Kidney (tissue), 14 donors: ENCODE data around the gene CD84. TPM values are rescaled to one million over a fixed set of nuclear protein-coding genes. Genes with fewer than 3 reads are reported as not detected.

ENCODE experiments used
- DNase-seq, 5 donors: peaks; one replicate each; pipeline ENCODE4 v3.0.0-alpha.2; 2013 to 2020
- FAIRE-seq: peaks from 2 replicates; lab custom pipeline; 2012; peaks lifted over from hg19 to GRCh38; lab: Jason Lieb, UNC
- H3K27ac ChIP-seq, 2 donors: one replicate each; pipeline ENCODE4 v1.7.0; 2013; ENCODE audit warnings: low read depth in 2 of 2, low read length in 2 of 2, inconsistent platforms in 1 of 2
- H3K27me3 ChIP-seq: one replicate; pipeline ENCODE4 v1.7.1; 2013; ENCODE audit warnings: low read length, inconsistent platforms; ENCODE audit not compliant: control insufficient read depth, insufficient read depth
- H3K36me3 ChIP-seq, 3 donors: one replicate each; pipeline versions ENCODE4 v1.7.0 to v1.7.1; 2013; ENCODE audit warnings: low read length in 3 of 3, control low read depth in 1 of 3, inconsistent platforms in 1 of 3; ENCODE audit not compliant: insufficient read depth in 3 of 3, control insufficient read depth in 2 of 3
- H3K4me1 ChIP-seq, 3 donors: one replicate each; pipeline versions ENCODE4 v1.7.0 to v1.7.1; 2013; ENCODE audit warnings: low read length in 3 of 3, inconsistent platforms in 1 of 3, low read depth in 1 of 3; ENCODE audit not compliant: control insufficient read depth in 2 of 3, insufficient read depth in 2 of 3
- H3K4me3 ChIP-seq, 3 donors: one replicate each; pipeline versions ENCODE4 v1.7.0 to v1.8.1; 2013; ENCODE audit warnings: low read length in 3 of 3, control low read depth in 1 of 3, inconsistent platforms in 1 of 3
- H3K9ac ChIP-seq, 3 donors: one replicate each; pipeline versions ENCODE4 v1.7.0 to v1.7.1; 2013; ENCODE audit warnings: low read length in 3 of 3, control low read depth in 1 of 3, inconsistent platforms in 1 of 3
- H3K9me3 ChIP-seq, 3 donors: one replicate each; pipeline versions ENCODE4 v1.7.0 to v1.7.1; 2013; ENCODE audit warnings: low read length in 3 of 3, control low read depth in 1 of 3, inconsistent platforms in 1 of 3; ENCODE audit not compliant: control insufficient read depth in 2 of 3, insufficient read depth in 1 of 3
- intact Hi-C: fragments of 100-400 bp; cut with DNase I; formaldehyde crosslinking; loops from one replicate; pipeline ENCODE4 v1.11.1; 2022
- polyA plus RNA-seq: library from polyadenylated mRNA; stranded (reverse); fragments of 350-450 nt; fragmentation: Illumina TruSeq; extraction: RNeasy Lipid Tissue Mini Kit (QIAGEN cat#74804); gene quantifications from one replicate; pipeline ENCODE4 v1.2.3, GENCODE V29; 2014; ENCODE audit warnings: low read depth, low replicate concordance; ENCODE audit not compliant: insufficient read depth
- total RNA-seq: library from RNA; stranded (reverse); fragmentation: NEBNext Ultra II Directional; extraction: Animal tissue kit (Norgen Biotek cat#: 25700); gene quantifications from one replicate; pipeline ENCODE4 v1.2.1, GENCODE V29; 2021
- TF ChIP-seq, protein P1 (sequence below): IDR thresholded peaks from 3 replicates; pipeline ENCODE4 v1.5.1; 2012; ENCODE audit warnings: mild to moderate bottlenecking, moderate library complexity, borderline replicate concordance; ENCODE audit not compliant: insufficient read depth; ENCODE audit errors: extremely low read depth
- donor health status: control.
- donor health status: control.
- donor health status: control.
- donor health status: control.
- donor health status: control.
- donor health status: DM: yes; HTN: yes; CAD: no.
- donor health status: Normal renal cell carcinoma (clear cell type).

CD84 gene
- total and polyA plus RNA-seq, 2 donors from 2014 or later = 0.30 to 17.5 TPM

DNA sequence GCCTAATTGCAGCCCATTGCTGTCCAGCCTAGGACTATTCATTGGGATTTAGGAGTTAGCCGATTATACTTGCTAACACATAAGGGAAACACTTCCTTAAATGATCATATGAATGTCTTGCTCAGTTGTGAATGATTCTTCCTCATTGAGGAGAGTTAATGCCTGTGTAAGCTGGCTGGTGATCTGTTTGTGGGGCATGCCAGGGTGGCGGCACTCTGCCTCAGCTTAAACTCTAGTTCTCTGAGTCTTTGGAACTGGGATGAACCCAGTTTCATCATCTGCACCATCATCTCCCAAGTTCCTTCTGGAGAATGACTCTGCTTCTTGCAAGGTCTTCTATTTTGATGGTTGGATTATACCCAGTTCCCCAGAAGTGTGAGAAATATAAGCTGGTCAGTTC is 32.4 kb downstream of the CD84 start:
- no peaks in the 10 kb centered on the region for H3K9me3 ChIP-seq
- H3K36me3 ChIP-seq = no peaks in the 10 kb centered on the region
- H3K4me3 ChIP-seq = no peak overlapping the region
- no peak for DNase-seq
- TF ChIP-seq, protein P1, sequence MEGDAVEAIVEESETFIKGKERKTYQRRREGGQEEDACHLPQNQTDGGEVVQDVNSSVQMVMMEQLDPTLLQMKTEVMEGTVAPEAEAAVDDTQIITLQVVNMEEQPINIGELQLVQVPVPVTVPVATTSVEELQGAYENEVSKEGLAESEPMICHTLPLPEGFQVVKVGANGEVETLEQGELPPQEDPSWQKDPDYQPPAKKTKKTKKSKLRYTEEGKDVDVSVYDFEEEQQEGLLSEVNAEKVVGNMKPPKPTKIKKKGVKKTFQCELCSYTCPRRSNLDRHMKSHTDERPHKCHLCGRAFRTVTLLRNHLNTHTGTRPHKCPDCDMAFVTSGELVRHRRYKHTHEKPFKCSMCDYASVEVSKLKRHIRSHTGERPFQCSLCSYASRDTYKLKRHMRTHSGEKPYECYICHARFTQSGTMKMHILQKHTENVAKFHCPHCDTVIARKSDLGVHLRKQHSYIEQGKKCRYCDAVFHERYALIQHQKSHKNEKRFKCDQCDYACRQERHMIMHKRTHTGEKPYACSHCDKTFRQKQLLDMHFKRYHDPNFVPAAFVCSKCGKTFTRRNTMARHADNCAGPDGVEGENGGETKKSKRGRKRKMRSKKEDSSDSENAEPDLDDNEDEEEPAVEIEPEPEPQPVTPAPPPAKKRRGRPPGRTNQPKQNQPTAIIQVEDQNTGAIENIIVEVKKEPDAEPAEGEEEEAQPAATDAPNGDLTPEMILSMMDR = no peak
- peaks cover 0 to 3% (median 0%) of the 10 kb centered on the region in 3 donors for H3K4me1 ChIP-seq
- H3K27me3 ChIP-seq = no peaks in the 10 kb centered on the region
- H3K9ac ChIP-seq = no peak overlapping the region
- FAIRE-seq = no peak
- H3K27ac ChIP-seq = no peak overlapping the region
- intact Hi-C loops = no loop called here

DNA sequence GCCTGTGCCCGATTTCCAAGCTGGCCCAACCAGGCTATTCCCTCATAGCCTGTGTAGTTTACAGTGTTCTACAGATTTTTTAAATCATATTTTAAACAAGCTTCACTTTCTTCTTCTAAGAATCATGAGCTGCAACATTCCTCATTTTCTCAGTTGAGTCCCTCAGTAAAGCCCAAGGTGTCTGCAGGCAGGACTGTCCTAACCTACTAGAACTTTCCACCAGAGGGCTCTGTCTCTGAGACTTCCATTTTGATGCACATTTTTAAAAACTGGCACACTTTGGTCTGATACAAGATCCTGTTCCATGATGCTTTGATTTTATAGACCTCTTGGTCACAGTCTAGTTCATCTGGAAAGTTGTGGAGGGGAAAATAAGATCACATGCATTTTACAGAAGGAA is 34.6 kb downstream of the CD84 start:
- H3K9ac ChIP-seq = no peak overlapping the region
- peaks cover 0 to 3% (median 3%) of the 10 kb centered on the region in 3 donors for H3K4me1 ChIP-seq
- TF ChIP-seq, protein P1 = peak; percentile 26
- no peak overlapping the region for H3K4me3 ChIP-seq
- FAIRE-seq (no peak), DNase-seq (peak in 1 of 5 donors; percentile 10)
- H3K27ac ChIP-seq = no peak overlapping the region
- intact Hi-C loops = no loop called here
- H3K9me3 ChIP-seq = no peaks in the 10 kb centered on the region
- no peaks in the 10 kb centered on the region for H3K27me3 ChIP-seq
- H3K36me3 ChIP-seq = no peaks in the 10 kb centered on the region

DNA sequence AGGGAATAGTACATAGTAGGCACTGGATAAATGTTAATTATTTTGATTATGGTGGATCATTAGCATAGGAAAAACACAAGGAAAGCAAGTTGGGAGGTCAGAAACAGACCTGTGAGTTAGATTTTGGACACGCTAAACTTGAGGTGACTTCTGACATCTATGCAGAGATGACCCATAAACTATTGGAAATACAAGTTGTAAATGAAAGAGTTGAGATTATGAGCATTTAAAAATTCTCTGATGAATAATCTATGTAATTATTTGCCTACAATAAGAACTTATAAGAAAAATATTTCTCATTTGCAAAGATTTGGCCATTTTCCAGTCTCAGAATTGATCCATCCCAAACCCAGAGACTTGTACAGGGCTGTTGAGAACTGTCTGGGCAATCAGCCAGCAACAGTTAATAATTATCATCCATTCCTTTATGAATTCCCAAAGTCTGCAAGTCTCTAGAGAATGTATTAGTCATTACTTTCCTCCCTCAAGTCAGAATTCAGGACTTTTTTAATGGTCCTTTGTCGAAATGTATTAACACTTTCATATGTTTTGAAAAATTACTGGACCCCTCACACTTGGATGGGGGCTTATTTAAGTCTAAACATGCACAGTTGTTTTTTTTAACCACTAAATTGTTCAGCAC is 36.9 kb downstream of the CD84 start:
- Histone ChIP-seq H3K9ac (no peak overlapping the region), H3K27ac (no peak overlapping the region), H3K27me3 (no peaks in the 10 kb centered on the region), H3K4me3 (no peak overlapping the region), H3K4me1 (peaks cover 0 to 3% (median 3%) of the 10 kb centered on the region in 3 donors), H3K9me3 (no peaks in the 10 kb centered on the region), H3K36me3 (no peaks in the 10 kb centered on the region)
- intact Hi-C loops = no loop called here
- DNase-seq = peak in 2 of 5 donors; percentile 47 to 56
- TF ChIP-seq, protein P1 = no peak
- FAIRE-seq = no peak
